NCI-H526 treated with DMSO at 0.1 percent for 48 hours (cell line): ENCODE results near the gene TCF3.
"Not testable (repeated sequence)": the region's sequence is repeated elsewhere in the genome, so short reads cannot be mapped to it uniquely, and the experiment has no call there.

ENCODE experiments used
- DNase-seq: peaks from one replicate; lab custom pipeline; 2025; lab: John Stamatoyannopoulos, UW

Gene TCF3

DNA sequence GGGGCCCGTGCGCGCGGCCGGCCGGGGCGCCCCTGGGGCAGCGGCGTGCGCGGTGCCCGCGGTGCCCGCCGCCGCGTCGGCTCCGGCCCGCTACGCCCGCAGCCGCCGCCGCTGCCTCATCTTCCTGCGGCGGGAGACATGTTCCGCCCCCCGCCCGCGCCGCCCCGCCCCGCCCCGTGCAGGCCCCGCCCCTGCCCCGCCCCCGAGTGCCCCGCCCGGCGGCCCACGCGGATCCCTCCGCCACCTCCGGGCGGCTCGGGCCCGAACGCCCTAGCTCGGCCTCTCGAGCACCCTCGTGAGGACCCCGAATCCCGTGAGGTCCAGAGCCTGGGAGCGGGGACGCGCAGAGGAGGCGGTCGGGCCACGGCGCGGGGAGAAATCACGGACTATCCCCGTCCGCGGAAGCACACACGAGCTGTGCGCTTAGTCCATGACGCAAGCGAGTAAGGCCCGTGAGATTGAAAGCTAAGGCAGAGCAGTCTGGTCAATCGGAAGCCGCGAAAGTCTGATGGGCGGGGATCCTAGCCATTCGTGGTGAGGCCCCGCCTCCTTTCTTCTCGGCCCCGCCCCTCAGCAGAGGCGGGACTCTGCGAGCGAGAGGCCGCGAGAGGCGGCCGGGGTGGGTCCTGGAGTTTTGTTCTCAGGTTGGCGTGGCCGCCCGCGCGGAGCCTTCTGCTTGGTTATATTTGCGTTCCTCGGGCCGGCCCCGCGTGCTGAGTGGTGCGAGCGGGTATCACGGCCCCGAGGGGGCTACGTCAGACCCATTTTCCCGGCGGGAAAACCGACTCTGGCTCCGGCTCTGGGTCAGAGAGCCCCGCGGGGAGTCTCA, at the start of gene TCF3:
Gene TCF3, minus strand, starts transcription at position 145 of the 829 bp plus-strand sequence. CDS start 2,367 bp downstream, outside the sequence.
- peak; percentile 90 for DNase-seq

DNA sequence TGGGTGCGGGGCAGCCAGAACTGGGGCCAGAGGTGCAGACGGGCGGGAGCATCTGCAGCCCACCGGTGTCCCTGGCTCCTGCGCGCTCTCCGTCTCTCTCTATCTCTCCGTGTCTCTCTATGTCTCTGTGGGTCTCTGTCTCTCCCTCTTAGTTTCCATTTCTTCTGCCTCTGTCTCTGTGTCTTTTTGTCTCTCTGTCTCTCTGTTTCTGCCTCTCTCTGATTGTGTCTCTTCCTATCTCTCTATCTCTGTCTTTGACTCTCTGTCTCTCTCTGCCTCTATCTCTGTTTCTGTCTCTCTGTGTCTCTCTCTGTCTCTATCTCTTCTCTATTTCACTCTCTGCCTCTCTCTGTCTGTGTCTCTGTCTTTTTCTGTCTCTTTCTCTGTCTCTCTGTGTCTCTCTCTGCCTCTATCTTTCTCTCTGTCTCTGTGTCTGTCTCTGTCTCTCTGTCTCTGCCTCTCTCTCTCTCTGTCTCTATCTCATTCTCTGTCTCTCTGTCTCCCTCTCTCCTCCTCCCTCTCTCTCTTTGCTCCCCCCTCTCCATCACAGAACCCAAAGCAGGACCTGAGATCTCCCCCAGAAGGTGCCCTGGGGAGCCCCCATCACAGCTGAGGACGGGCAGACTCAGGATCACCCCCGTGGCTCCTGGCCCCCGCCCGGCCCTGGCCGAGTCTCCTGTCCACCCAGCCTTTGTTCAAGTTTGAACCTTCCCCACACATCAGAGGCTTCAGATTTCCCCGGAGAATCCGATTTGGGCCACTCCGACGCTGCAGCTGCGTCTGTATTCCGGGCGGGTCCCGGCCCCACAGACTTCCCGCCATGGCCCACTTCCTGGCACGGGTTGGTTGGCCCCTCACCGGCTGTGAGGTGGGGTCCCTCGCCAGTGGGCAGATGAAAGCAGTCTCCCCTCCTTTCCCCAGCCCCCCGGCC, 48.6 kb upstream of the TCF3 start:
- no peak for DNase-seq

DNA sequence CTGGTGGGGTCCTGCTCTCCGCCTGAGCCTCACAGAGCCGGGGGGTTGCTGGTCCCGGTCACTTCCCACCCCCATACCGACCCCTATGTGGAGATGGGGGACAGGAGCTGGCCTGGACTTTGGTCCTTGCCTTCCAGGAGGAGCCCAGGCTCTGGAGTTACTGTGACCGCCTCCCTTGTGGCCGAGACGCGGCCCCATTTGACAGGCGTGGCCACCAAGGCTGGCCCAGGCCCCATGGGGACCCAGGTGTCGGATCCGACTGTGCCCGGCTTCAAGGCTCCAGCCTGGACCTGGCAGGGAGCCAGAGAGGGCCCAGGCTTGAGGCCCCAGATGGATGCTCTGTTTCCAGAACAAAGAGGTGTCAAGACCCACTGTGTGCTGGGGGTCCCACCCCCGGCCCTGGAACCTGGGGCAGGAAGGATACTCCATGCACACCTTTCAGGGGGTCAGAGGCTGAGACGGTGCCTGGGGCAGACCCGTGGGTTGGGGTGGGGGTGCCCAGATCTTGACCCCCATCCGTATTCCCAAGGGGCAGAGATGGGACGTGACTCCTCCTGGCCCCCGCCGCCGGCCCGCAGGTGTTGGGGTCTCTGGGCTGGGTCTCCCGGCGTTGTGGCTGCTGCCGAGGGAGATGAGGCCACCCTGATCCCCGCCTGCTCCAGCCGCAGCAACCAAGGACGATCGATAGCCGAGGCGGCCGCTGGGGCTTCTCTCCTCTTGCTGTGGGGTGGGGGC, 47.8 kb upstream of the TCF3 start:
- DNase-seq = no peak

DNA sequence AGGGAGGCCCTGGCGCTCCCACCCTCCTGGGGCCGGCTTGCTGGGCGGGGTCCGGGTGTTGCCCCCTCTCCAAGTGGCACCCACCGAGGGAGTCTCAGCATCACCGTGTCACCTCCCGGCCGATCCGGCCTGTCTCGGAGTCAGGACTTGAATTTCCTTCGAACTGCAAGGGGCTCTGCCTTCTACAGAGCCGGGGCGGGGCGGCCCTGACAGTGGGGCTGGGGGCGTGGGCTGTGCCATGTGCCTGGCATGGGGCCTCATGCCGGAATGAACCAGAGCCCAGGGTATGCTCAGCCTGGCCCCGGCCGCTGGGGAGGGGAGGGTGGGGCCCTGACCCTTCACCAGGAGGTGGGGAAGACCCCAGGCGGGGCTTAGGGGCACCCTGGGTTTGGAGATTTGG, 47.0 kb upstream of the TCF3 start:
- no peak for DNase-seq

DNA sequence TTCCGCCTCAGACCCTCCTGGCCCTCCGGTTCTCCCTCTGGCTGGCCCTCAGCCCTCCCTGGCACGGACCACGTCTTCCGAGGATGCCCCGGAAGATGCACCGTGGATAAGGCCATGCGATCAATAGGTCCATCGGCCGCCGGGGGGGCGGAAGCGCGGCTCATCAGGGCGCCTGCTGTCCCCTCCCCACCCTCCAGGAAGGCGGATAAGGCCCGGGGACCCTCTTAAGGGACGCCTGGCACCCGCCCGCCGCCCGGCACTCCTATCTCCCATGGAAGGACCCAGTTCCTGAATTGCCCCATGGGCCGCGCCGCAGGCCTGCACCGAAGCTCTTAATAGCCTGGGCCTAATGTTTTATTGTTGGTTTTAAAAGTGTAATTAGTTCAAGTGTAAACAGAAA, 46.2 kb upstream of the TCF3 start:
- no peak for DNase-seq

DNA sequence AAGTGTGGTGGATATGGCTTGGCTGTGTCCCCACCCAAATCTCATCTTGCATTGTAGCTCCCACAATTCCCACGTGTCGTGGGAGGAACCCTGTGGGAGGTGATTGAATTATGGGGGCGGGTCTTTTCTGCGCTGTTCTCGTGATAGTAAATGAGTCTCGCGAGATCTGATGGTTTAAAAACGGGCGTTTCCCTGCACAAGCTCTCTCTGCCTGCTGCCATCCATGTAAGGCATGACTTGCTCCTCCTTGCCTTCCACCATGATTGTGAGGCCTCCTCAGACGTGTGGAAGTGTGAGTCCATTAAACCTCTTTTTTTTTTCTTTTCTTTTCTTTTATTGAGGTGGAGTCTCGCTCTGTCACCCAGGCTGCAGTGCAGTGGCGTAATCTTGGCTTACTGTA, 43.1 kb upstream of the TCF3 start:
- DNase-seq = not testable (repeated sequence)

DNA sequence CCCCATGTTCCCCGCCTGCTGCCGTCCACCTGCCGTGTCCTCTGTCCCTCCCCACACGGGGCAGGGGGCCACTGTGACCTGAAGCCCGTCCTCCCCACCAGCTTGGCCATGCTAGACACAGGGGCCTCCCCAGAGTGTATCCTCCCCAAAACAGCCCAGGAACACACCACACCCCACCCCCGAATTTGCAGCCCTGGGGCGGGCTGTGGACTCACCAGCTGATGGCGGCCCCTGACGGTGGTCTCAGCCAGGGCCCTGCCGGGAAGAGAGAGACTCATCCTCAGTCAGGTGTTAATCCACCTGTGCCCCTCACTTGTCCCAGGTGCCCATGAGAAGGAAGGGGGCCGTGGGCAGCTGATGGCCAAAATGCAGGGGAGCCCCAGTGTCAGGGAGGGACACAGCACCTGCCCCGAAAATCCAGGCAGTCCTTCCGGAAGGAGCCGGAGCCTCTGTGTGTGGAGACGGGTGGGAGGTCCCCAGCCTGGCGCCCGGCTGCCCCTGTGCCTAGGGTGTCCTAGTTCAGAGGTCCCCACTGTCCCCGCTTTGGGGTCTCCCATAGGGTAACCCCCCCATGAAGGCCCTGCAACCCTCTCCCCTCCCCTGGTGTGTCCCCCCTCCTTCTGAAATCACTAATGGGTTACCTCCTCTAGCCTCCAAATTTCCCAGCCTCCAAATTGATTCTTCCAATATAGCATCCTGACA, 39.3 kb upstream of the TCF3 start:
- no peak for DNase-seq

DNA sequence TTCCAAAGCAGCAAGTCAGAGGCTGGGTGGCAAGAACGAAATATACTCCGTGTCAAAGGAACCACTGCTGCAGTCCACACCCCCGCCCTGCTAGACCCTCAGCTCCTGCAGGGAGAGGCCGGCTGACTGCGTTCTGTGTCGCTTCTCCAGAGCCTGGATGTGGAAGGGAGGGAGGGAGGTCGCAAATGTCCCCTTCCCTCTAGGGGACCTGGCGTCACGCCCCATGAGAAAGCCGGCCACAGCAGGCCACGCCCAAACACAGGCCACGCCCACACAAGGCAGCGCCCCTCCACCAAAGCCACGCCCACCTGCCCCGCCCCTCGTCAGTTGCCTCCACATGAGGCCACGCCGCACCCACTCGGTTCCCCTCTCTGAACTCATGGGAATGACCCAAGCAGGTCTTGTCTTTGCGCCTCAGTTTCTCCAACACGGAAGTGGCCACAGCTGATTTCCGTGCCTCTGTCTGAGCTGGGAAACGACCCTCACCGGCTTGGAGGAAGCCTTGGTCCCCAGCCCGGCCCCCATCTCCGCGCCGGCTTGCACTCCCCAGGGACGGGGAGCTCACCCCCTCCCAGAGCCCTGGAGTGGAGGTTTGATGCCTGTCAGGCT, 38.4 kb upstream of the TCF3 start:
- peak; percentile 7 for DNase-seq

DNA sequence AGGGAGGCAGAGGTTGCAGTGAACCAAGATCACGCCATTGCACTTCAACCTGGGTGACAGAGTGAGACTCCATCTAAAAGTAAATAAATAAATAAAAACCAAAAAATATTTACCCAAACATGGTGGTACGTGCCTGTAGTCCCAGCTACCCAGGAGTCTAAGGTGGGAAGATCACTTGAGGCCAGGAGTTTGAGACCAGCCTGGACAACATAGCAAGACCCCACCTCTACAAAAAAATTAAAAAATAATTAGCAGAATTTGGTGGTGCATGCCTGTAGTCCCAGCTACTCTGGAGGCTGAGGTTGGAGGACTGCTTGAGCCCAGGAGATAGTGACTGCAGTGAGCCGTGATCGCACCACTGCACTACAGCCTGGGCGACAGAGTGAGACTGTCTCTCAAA, 33.4 kb upstream of the TCF3 start:
- DNase-seq = not testable (repeated sequence)

DNA sequence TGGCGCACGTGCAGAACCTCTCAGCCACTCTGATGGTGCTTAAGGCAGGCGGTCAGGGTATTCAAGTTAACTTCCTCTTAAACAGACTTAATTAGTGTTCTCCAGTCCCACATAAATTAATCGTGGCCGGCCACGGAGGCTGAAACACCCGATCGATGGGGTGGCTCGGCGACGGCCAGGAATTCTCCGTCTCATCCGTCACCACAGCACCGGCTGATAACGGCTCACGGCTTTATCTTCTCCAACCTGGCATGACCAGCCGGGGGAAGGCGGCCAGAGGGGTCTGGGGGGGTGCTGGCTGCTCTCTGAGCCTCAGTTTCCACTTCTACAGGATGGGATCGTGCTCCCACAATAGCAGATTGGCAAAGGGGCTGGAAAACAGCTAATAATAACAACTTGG, 32.6 kb upstream of the TCF3 start:
- no peak for DNase-seq

DNA sequence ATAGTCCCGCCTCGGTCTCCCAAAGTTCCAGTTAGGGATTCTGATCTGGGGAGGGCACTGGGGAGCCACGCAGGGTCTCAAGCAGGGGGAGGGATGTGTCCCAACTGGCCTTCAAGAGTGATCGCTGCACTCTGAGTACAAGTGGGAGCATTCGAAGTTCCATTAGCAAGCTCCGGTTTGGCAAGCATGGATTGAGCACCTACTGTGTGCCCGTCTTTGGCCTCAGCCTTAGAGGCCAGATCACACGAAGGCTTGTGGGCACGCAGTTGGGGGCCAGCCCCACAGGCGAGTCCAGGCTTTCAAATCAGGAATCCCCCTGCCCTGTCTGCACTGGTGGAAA, 32.1 kb upstream of the TCF3 start:
- no peak for DNase-seq

DNA sequence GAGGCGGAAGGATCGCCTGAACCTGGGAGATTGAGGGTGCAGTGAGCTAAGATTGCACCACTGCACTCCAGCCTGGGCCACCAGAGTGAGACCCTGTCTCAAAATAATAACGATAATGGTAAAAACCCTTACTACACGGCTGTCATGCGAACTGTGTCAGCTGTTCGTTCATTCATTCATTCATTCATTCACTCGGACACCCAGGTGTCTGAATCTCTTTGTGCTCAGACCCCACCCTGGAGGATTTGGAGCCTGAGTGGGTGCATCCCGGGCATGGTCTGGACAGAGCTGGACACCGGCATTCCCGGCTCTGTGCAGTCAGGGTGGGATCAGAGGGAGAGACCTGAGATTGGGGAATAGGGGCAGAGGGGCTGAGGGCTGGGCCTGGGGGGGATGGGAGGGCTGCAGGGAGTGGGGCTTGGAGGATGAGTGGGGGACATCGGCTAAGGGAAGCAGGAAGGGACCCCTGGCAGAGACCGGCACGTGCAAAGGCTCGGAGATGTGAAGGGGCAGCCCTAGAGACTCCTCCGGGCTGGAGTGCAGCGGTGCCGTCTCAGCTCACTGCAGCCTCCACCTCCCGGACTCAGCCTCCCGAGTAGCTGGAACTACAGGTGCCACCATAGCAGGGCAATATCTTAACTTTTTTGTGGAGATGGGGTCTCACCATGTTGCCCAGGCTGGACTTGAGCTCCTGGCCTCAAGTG, 31.6 kb upstream of the TCF3 start:
- no peak for DNase-seq

DNA sequence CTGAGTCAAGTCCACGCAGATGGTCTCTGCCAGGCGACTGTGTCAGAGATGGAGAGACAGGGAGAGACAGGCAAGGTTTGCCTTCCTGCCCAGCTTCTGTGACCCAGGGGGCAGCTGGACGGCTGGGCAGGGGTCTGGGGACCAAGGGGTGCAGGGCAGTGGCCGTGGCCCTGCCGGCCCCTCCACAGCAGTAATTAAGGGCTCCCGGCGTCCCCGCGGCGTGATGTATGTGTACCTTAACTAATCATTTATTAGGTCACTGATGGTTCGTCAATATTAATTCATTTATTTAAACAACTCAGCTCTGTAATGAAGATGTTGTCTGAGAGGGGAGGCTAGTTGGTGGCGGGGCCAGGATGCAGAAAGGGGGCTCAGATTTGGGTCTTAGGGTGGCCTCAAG, 28.6 kb upstream of the TCF3 start:
- DNase-seq = no peak

DNA sequence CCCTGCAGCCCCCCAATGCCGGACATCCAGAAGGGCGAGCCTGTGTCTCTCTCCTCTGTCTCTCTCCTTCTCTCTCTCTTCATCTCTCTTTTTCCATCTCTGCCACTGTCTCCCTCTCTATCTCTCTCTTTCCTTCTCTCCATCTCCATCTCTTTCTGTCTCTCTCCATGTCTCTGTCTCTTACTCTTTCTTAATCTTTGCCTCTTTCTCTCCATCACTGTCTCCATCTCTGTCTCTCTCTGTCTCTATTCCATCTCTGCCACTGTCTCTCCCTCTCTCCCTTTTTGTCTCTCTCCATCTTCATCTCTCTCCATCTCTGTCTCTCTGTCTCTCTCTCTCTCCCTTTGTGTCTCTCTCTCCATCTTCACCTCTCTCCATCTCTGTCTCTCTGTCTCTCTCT, 25.7 kb upstream of the TCF3 start:
- no peak for DNase-seq

DNA sequence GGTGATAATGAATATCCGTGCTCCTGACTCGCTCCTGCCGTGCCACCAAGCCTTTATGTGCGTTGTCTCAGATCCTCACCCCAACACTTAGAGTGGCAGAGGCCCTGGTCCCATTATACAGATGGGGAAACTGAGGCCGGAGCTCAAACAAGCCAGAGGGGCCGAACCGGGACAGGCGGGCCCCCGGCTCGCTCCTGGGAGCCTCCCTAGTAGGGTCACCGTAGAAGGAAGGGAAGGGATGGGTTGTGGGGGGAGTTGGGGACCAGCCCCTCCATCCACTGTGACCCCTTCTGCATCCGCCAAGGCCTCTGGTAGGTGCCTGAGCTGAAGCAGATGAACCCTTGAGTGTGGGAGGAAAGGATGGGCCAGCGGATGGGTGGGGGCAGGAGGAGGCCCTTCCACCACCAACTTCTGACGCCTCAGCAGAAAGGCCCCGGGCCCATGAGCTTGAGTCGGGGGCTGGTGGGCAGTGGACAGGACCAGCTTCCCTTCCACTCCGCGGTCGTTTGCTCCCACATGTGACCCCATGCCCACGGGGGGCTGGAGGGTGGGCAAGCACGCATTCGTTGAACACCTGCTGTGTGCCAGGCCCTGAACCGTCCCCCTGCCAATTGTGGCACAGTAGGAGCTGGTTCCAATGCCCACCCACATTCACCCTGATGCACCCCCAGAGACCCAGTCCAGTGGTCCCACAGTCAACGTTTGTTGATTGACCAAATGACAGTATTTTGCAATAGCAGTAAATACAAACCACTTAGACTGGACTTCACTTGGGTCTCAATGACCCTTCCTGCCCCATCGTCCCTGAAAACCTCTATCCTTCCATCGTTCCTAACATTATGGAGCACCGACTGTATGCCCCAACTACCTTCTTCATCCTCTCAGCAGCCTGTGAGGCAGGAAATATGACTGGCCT, 24.2 kb upstream of the TCF3 start:
- DNase-seq = no peak

DNA sequence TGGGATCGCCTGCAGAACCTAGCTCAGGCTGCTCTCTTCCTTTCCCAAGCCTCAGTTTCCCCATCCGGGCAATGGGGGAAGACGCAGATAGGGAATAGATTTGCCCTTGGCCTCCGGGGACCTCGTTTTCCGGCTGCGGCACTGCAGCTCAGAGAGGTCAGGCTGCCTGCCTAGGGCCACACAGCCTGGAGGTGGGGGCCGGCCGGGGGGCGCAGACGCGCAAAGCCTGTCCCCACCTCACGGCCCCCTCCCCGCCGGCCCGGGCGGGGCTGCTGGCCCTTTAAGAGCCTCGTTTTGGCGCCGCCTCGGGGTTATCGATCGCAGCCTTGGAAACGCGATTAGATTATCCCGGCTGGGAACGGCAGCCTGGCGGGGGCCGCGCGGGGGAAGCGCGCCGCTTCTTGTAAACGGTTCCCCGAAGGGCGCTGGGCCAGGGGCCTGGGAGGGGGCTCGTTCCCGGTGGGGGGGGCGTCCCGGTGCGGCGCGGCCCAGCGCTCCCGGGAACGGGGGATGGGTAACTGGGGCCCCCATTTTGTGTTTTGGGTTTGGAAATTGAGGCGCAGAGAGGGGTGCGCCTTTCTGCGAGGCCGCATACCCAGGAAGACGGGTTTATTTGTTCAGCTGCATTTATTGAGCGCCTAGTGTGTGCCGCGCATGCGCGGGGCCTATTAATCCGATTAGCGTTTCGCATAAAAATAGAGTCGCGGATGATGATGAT, 23.4 kb upstream of the TCF3 start:
- no peak for DNase-seq

DNA sequence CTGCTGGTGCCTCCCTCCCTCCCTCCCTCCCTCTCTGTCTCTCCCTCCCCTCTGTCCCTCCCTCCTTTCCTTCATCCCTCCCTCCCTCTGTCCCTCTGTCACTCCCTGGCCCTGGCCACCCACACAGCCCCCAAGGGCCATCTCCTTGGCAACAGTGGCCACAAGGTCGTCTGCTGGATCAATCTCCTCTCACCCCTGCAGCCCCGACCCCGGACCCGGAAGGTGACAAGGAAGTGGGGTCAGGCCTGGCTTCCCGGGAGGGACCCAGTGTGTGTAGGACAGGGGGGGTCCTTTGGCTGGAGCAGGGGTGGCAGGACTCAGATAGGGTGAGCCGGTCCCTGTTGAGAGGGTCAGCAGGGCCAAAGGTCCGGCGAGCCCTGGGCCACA, 21.9 kb upstream of the TCF3 start:
- no peak for DNase-seq

DNA sequence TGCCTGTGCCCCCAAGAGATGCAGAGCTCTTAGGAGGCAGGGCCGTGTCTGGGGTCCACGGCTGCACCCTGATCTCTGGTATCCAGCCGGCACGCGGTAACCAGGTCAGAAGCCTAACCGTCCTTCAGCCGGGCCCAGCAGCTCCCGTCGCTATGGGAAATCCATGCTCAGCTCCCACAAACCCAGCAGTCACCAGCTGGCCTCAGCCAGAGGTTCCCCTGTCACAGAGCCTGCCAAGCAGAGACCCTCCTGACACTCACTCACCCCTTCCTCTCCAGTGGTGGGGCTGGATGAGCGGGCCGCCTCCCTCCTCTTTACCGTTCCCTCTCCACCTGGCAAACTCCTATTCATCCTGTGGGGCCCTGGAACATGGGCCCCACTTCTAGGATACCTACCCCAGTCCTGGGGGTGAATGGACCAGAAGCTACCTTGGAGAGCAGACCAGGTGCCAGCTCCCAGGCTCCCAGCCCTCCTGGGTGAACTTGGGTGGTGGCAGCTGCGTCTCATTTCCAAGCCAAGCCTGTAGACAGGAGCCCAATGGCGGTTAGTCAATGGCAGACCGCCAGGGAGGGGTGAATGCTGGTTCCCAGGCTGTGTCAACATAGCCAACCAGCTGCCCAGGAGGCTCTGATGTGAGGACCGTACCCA, 21.4 kb upstream of the TCF3 start:
- DNase-seq = no peak
